Measurements from ENCODE around the gene AGTR2. TPM values are rescaled to one million over a fixed set of nuclear protein-coding genes. Genes with fewer than 3 reads are reported as not detected.
"Not testable (repeated sequence)": the region's sequence is repeated elsewhere in the genome, so short reads cannot be mapped to it uniquely, and the experiment has no call there.

The AGTR2 gene
- total RNA-seq, result not detected
- long read RNA-seq, result 0 reads

- DNase-seq (ENCODE audit: low spot score), result no peak
These were observed at the start of gene AGTR2 for GRCh38 chrX:116170511-116170910. Gene AGTR2 (plus strand): TSS chrX:116170744. CDS start chrX:116172281, 1,537 bp downstream.

- no peak for DNase-seq (ENCODE audit: low spot score)
These were observed 35.3 kb upstream of the AGTR2 start for GRCh38 chrX:116135277-116135676.

GRCh38 chrX:116141270-116141669 is 29.3 kb upstream of the AGTR2 start:
- DNase-seq (ENCODE audit: low spot score), result not testable (repeated sequence)

- no peak for DNase-seq (ENCODE audit: low spot score)
These were observed 27.6 kb upstream of the AGTR2 start for GRCh38 chrX:116142976-116143375.

- DNase-seq (ENCODE audit: low spot score), result no peak
These were observed 2.4 kb downstream of the AGTR2 start for GRCh38 chrX:116172976-116173375.

GRCh38 chrX:116181300-116181699 is 10.8 kb downstream of the AGTR2 start:
- DNase-seq (ENCODE audit: low spot score), result no peak

GRCh38 chrX:116185163-116185562 is 14.6 kb downstream of the AGTR2 start:
- DNase-seq (ENCODE audit: low spot score), result no peak

GRCh38 chrX:116194649-116195048 is 24.1 kb downstream of the AGTR2 start:
- DNase-seq (ENCODE audit: low spot score), result no peak

- DNase-seq (ENCODE audit: low spot score), result no peak
These were observed 27.7 kb downstream of the AGTR2 start for GRCh38 chrX:116198235-116198634.

GRCh38 chrX:116198810-116199209 is 28.3 kb downstream of the AGTR2 start:
- no peak for DNase-seq (ENCODE audit: low spot score)

GRCh38 chrX:116204932-116205331 is 34.4 kb downstream of the AGTR2 start:
- no peak for DNase-seq (ENCODE audit: low spot score)

- DNase-seq (ENCODE audit: low spot score), result no peak
These were observed 42.7 kb downstream of the AGTR2 start for GRCh38 chrX:116213262-116213661.

GRCh38 chrX:116217080-116217479 is 46.5 kb downstream of the AGTR2 start:
- not testable (repeated sequence) for DNase-seq (ENCODE audit: low spot score)
